GM12892 (cell line): ENCODE data around the gene LEKR1.

Source experiments
- POLR2A ChIP-seq: IDR thresholded peaks from 2 replicates; pipeline ENCODE4 v1.6.1; 2011; ENCODE audit warnings: low read depth, low read length, control low read depth
- POLR2AphosphoS5 ChIP-seq: IDR thresholded peaks from 2 replicates; pipeline ENCODE4 v1.6.1; 2011; ENCODE audit warnings: low read depth, low read length, control low read depth

GRCh38 chr3:156838035-156838434 is 11.9 kb downstream of the LEKR1 start:
- TF ChIP-seq POLR2AphosphoS5 (no peak), POLR2A (no peak)
